Measurements from ENCODE around the gene MLF2.
"Not testable (repeated sequence)": the region's sequence is repeated elsewhere in the genome, so short reads cannot be mapped to it uniquely, and the experiment has no call there.

The MLF2 gene

DNA sequence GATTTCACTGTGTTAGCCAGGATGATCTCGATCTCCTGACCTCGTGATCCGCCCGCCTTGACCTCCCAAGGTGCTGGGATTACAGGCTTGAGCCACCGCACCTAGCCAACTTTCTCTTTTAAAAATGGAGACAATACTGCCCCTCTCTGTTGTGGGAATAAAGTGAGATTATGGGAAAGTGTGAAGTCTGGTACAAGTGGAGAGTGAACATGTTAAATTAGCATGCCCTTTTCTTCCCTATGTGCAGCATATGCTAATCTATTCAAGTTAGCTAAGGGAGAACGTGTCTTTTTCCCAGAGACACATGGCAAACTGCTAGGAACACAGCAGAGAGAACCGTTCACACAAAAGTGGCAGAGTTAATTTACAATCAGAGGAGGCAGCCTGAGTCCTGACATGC lies 27.6 kb downstream of the MLF2 start:
- no peak for DNase-seq

DNA sequence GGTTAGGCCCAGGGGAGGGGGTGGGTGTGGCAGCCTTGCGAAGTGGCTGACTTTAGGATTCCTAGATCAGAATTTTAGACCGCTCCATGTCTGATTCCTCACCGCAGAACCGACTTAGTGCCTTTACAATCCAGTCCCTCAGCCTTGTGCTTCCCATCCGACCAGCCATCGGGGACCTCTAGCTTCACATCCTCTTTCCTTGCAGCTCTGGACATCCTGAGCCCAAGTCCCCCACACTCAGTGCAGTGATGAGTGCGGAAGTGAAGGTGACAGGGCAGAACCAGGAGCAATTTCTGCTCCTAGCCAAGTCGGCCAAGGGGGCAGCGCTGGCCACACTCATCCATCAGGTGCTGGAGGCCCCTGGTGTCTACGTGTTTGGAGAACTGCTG lies 28.5 kb downstream of the MLF2 start:
- DNase-seq = peak; percentile 60

- DNase-seq = peak; percentile 100
Observed at GRCh38 chr12:6723607-6724408, 29.1 kb downstream of the MLF2 start, which contains the start of gene COPS7A. Gene COPS7A (plus strand): TSS chr12:6724046. CDS start chr12:6724657, 611 bp downstream.

- no peak for DNase-seq
Observed at GRCh38 chr12:6722863-6723262, 30.1 kb downstream of the MLF2 start.

- no peak for DNase-seq
Observed at GRCh38 chr12:6716874-6717437, 36.0 kb downstream of the MLF2 start.

GRCh38 chr12:6716031-6716873 lies 36.7 kb downstream of the MLF2 start:
- not testable (repeated sequence) for DNase-seq

DNA sequence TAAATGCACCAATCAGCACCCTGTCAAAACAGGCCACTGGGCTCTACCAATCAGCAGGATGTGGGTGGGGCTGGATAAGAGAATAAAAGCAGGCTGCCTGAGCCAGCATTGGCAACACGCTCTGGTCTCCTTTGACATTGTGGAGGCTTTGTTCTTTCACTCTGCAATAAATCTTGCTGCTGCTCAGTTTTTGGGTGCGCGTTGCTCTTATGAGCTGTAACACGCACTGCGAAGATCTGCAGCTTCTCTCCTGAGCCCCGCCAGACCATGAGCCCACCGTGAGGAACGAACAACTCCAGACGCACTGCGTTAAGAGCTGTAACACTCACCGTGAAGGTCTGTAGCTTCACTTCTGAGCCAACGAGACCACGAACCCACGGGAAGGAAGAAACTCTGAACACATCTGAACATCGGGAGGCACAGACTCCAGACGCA lies 44.0 kb downstream of the MLF2 start:
- DNase-seq = no peak

- not testable (repeated sequence) for DNase-seq
Observed at GRCh38 chr12:6708351-6708750, 44.6 kb downstream of the MLF2 start.

GRCh38 chr12:6703631-6704030 lies 49.3 kb downstream of the MLF2 start:
- DNase-seq = peak; percentile 52

DNA sequence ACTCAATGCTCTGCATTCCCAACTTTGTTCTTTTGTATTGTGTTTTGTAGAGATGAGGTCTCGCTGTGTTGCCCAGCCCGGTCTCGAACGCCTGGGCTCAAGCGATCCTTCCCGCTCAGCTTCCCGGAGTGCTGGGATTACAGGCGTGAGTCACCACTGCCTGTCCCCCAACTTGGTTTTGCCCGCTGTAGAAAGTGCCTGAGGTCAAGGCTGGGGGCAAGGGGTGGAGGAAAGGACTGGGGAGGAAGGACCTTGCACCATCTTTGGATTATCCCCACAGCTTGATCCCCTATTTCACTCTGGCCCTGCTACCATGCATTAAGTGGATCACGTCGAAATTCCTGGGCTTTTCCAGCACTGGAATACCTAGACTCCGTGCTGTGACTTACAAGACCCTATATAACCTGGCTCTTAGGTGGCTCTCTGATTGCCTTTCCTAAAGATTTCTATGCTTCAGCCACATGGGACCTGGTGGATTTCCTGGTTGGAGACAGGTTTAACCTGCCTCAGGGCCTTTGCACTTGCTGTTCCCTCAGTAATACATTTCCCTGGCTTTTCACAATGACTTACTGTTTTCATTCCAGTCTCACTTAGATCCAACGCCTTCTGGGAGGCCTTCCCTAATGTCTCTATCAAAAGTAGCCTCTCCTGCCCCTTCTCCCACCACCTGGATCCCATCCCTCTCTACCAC lies 51.7 kb downstream of the MLF2 start:
- no peak for DNase-seq

- DNase-seq = peak; percentile 64
Observed at GRCh38 chr12:6700646-6701051, 52.3 kb downstream of the MLF2 start, which contains the start of gene PIANP. Gene PIANP (minus strand): TSS chr12:6700815. CDS start chr12:6698061, 2,754 bp downstream.

GRCh38 chr12:6699989-6700645 lies 52.8 kb downstream of the MLF2 start:
- DNase-seq = peak; percentile 51

DNA sequence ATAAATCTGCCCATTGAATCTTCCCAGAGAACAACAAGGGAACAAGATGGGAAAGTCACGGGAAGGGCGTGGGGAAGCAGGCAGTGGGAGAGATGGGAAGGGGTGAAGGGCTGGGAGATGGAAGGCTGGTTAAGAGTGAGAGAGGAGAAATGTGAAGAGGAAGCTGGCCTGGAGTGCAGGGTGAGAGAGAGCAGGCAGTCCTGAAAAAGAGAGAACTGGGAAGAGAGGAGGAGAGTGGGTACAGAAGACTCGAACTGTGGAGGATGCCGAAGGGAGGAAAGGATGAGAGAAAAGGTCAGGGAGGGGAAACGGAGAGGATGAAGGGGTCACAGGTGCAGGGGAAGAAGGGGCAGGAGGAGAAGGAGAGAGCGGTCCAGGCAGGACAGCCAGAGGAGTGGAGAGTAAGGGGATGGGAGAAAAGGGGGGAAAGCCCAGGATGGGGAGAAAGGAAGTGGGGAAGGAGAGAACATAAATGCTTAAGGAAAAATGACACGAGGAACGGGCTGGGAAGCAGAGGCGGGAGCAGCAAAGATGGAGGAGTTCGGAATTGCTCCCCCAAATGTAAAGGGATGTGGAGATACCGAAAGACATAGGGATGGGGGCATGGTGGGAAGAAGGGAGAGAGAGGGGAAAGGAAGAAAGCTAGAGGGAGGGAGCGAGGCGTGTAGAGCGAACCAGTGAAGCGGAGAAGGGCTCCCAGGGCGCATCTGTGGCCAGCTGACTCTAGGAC lies 53.5 kb downstream of the MLF2 start:
- no peak for DNase-seq

DNA sequence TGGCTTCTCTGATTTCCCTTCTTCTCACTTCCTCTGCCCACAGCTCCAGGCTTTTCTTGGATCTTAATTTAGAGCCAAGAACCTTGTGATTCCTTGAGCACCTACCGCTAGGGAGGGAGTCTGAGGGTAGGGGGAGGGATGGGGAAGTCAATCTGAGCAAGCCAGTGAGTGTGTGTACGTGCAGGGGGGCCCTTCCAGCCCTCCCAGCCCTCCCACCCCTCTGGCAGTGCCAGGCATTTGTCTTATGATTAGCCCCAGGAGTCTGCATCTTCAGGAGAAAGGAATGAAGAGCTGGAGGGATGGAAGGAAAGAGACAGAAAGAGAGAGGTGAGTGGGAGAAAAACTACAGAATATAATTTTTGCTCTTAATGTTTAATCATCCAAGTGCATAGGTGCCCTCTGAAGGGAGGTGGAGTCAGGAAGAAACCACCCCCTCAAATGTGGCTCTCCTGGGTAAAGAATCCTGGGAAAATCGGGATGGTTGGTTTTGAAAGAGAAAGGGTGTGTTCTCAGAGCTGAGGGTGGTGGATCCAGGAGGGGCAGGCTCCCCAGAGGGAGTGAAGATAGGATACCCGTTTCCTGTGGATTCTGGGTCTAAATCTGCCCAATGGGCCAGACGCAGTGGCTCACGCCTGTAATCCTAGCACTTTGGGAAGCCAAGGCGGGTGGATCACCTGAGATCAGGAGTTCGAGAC lies 54.4 kb downstream of the MLF2 start:
- DNase-seq = no peak

All from NCI-H69 (cell line).